IPS-18c (cell line): ENCODE results near the gene SYT2.
"Not testable (repeated sequence)": the region's sequence is repeated elsewhere in the genome, so short reads cannot be mapped to it uniquely, and the experiment has no call there.

Experiments used
- H3K4me3 ChIP-seq: 2 replicates; pipeline ENCODE4 v1.7.0; 2013; ENCODE audit warnings: low read depth, mild to moderate bottlenecking, low read length, moderate library complexity; ENCODE audit not compliant: insufficient read depth
- H3K9me3 ChIP-seq: one replicate; pipeline ENCODE4 v1.6.1; 2013; ENCODE audit warnings: mild to moderate bottlenecking, low read length, moderate library complexity; ENCODE audit not compliant: control insufficient read depth, insufficient read depth

Gene SYT2

GRCh38 chr1:202710070-202711045, at the start of gene SYT2:
Gene SYT2, minus strand, starts transcription at chr1:202710454. Its CDS starts 104,682 bp downstream, at chr1:202605772.
- Histone ChIP-seq H3K9me3 (no peaks in the 10 kb centered on the region), H3K4me3 (peak within 1 kb of the TSS; percentile 65)

- Histone ChIP-seq H3K9me3 (no peaks in the 10 kb centered on the region), H3K4me3 (no peak overlapping the region)
Measured at GRCh38 chr1:202756391-202756790, 46.1 kb upstream of the SYT2 start.

GRCh38 chr1:202754293-202754692, 44.0 kb upstream of the SYT2 start:
- Histone ChIP-seq H3K4me3 (no peak overlapping the region), H3K9me3 (no peaks in the 10 kb centered on the region)

- H3K9me3 ChIP-seq, result no peaks in the 10 kb centered on the region
- H3K4me3 ChIP-seq, result no peak overlapping the region
Measured at GRCh38 chr1:202752774-202753173, 42.5 kb upstream of the SYT2 start.

- Histone ChIP-seq H3K9me3 (no peaks in the 10 kb centered on the region), H3K4me3 (no peak overlapping the region)
Measured at GRCh38 chr1:202750761-202751160, 40.5 kb upstream of the SYT2 start.

GRCh38 chr1:202750024-202750423, 39.8 kb upstream of the SYT2 start:
- Histone ChIP-seq H3K9me3 (no peaks in the 10 kb centered on the region), H3K4me3 (no peak overlapping the region)

DNA sequence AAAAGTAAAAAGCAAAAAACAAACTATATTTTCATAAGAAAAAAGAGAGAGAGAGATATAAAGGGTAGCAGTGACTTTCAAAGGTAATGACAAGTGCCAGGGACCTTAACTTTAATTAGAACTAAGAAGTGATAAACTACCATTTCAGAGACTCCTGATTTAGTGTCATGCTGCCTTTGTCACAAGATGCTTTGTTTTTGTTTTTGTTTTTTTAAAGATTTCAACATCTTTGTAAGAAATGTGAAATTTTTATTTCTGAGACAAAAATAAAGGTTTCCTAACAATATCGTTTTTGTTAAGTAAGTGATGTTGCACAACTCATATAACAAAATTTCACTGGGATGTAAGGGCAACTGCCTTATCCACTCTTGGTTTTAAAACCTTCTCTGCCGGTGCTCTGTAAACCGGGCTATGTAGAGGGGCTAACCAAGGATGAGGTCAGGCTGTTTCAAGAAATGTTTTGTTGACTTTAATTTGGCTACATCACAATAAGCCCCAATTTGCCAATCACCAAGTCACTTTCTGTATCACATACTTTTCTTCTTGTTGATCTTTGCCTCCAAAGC, 35.2 kb upstream of the SYT2 start:
- Histone ChIP-seq H3K4me3 (no peak overlapping the region), H3K9me3 (no peaks in the 10 kb centered on the region)

GRCh38 chr1:202744770-202745169, 34.5 kb upstream of the SYT2 start:
- not testable (repeated sequence) for H3K4me3 ChIP-seq, H3K9me3 ChIP-seq

GRCh38 chr1:202742496-202742895, 32.2 kb upstream of the SYT2 start:
- Histone ChIP-seq H3K4me3 (no peak overlapping the region), H3K9me3 (no peaks in the 10 kb centered on the region)

DNA sequence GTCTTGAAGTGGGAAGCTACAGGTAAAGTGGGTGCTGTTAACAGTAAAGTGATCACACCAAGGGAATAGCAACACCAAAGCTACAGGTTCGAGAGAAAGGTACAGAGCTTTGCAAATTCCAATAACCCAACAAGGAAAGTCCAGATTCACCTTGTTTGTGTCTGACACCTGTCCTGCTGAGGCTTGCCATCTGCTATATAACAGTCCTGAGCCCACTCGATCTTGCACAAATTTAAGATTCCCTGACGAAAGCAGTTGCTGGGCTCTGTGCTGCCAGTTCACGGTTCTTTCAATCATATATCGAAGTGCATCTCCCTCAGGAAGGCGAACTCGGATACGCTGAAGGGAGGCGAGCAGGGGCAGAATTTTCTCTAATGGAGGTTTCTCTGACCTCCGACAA, 23.0 kb upstream of the SYT2 start:
- no peaks in the 10 kb centered on the region for H3K9me3 ChIP-seq
- H3K4me3 ChIP-seq, result no peak overlapping the region

- Histone ChIP-seq H3K9me3 (peaks cover 2% of the 10 kb centered on the region), H3K4me3 (no peak overlapping the region)
Measured at GRCh38 chr1:202728951-202729350, 18.7 kb upstream of the SYT2 start.

GRCh38 chr1:202725526-202725925, 15.3 kb upstream of the SYT2 start:
- Histone ChIP-seq H3K9me3 (peaks cover 2% of the 10 kb centered on the region), H3K4me3 (no peak overlapping the region)

- H3K9me3 ChIP-seq, result peaks cover 2% of the 10 kb centered on the region
- no peak overlapping the region for H3K4me3 ChIP-seq
Measured at GRCh38 chr1:202723708-202724107, 13.5 kb upstream of the SYT2 start.

DNA sequence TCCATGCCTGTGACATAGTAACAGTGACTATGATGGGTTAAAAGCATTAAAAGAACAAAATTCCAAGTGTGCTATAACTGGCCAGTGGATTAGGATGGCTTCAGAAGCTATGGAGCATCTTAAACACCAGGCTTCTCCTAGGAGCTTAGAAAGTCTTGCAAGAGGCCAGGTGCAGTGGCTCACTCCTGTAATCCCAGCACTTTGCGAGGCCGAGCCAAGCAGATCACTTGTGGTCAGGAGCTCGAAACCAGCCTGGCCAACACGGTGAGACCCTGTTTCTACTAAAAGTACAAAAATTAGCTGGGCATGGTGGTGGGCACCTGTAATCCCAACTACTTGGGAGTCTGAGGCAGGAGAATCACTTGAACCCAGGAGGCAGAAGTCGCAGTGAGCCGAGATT, 12.8 kb upstream of the SYT2 start:
- not testable (repeated sequence) for H3K4me3 ChIP-seq, H3K9me3 ChIP-seq

- Histone ChIP-seq H3K9me3 (no peaks in the 10 kb centered on the region), H3K4me3 (no peak overlapping the region)
Measured at GRCh38 chr1:202716654-202717053, 6.4 kb upstream of the SYT2 start.

DNA sequence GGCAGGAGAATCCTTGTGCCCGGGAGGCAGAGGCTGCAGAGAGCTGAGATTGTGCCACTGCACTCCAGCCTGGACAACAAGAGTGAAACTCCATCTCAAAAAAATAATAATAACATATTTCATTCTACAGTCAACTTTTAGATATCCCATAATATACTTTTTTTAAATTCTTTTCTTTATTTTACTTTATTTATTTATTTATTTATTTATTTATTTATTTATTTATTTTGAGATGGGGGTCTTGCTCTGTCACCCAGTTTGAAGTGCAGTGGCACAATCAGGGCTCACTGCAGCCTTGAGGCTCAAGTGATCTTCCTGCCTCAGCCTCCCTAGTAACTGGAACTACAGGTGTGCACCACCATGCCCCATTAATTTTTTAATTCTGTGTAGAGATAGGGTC, 3.9 kb upstream of the SYT2 start:
- H3K9me3 ChIP-seq, H3K4me3 ChIP-seq: not testable (repeated sequence)

- no peak overlapping the region for H3K4me3 ChIP-seq
- no peaks in the 10 kb centered on the region for H3K9me3 ChIP-seq
Measured at GRCh38 chr1:202713110-202713509, 2.9 kb upstream of the SYT2 start.

GRCh38 chr1:202711949-202712635, 1.8 kb upstream of the SYT2 start:
- no peak overlapping the region for H3K4me3 ChIP-seq
- H3K9me3 ChIP-seq, result no peaks in the 10 kb centered on the region
